WI38 (cell line): Measurements from ENCODE around the gene LEPROT.

Experiments used
- H3K4me3 ChIP-seq: 2 replicates; pipeline ENCODE4 v1.5.1; 2011; ENCODE audit warnings: low read depth, mild to moderate bottlenecking, control low read depth, low read length
- CTCF ChIP-seq: IDR thresholded peaks from 2 replicates; pipeline ENCODE4 v1.5.1; 2012; ENCODE audit warnings: low read depth, mild to moderate bottlenecking, control low read depth, low read length

Gene LEPROT

GRCh38 chr1:65437616-65438015 lies 17.1 kb downstream of the LEPROT start:
- H3K4me3 ChIP-seq = no peak overlapping the region
- TF ChIP-seq CTCF = no peak

GRCh38 chr1:65440322-65440900 lies 19.9 kb downstream of the LEPROT start:
- TF ChIP-seq CTCF = no peak
- H3K4me3 ChIP-seq = no peak overlapping the region

GRCh38 chr1:65440915-65441314 lies 20.4 kb downstream of the LEPROT start:
- H3K4me3 ChIP-seq = no peak overlapping the region
- no peak for TF ChIP-seq CTCF

- TF ChIP-seq CTCF = no peak
- H3K4me3 ChIP-seq = no peak overlapping the region
Observed at GRCh38 chr1:65441464-65441863, 21.0 kb downstream of the LEPROT start.

GRCh38 chr1:65442442-65442841 lies 22.0 kb downstream of the LEPROT start:
- no peak for TF ChIP-seq CTCF
- H3K4me3 ChIP-seq = no peak overlapping the region

- no peak overlapping the region for H3K4me3 ChIP-seq
- no peak for TF ChIP-seq CTCF
Observed at GRCh38 chr1:65443647-65444046, 23.2 kb downstream of the LEPROT start.

GRCh38 chr1:65444128-65444640 lies 23.7 kb downstream of the LEPROT start:
- no peak overlapping the region for H3K4me3 ChIP-seq
- no peak for TF ChIP-seq CTCF
